Measurements from ENCODE around the gene NKAIN2. TPM values are rescaled to one million over a fixed set of nuclear protein-coding genes. Genes with fewer than 3 reads are reported as not detected.

NKAIN2 gene
- total RNA-seq, 1 donor = 16.7 TPM

DNA sequence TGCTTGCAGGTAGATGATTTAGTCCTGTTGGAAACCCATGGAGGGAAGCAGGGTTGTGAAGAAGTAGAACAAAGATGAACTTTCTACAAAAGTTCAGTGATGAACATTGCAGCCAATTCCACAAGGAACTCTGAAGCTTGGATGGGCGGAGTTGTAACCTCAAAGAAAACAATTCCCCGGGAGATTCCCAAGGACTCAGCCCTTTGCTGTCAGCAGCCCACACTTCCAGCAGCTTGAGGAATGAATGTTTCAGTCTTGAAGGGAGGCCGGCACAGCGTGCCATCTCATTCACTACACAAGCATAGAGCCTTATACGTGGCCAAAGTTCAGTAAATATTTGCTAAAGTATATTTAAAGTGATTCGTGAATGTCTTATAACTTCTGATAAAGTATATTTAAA is 269.4 kb downstream of the NKAIN2 start:
- DNase-seq (ENCODE audit: low read depth in 2 of 3, low spot score in 2 of 3) = no peak

DNA sequence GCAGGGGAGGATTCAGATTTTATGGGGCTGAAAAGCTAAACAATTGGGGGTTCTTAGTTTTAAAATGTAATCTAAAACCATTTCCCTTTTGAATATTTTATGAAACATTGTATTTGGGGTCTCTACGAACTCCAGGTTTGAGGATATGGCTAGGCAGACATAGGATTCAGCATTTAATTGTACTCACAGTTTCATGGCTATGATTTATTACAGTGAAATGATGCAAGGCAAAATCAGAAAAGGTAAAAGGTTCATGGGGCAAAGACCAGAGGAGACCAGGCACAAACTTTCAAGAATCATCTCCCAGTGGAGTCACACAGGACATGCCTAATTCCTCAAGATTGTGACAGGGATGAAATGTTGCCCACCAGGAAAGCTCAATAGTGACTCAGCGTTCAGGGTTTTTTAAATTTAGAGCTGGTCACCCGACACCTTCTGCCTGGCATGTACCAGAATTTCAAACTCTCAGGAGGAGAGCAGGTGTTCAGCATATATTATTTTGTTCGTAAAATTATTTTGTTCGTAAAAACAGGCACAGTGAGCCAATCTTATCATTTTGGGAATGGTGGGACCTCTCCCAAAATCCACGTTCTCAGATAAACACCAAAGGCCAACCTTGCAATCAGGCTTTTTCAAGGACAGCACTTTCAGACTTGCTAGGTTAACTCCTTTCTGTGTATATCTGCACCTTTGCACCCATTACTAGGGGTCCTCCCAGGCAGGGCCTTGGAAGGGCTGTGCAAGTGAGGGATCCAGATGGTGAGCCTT is 270.3 kb downstream of the NKAIN2 start:
- DNase-seq (ENCODE audit: low read depth in 2 of 3, low spot score in 2 of 3) = no peak

DNA sequence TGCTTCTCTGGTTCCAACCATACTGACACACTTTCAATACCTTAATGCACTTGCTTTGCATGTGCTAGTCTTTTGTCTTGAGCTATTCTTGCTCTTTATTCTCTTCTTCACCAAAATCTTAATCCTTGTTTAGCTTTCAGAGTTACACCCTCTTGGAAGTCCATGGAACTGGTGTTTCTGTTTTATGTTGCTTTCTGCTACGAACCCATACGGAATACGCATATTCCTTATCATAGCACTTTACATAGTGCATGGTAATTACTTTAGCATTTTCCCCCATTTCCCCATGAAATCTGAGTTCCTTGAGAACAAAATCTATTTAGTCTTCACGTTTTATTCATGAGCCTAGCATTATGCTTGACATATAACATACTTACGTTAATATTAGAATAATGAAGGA is 270.9 kb downstream of the NKAIN2 start:
- no peak for DNase-seq (ENCODE audit: low read depth in 2 of 3, low spot score in 2 of 3)

DNA sequence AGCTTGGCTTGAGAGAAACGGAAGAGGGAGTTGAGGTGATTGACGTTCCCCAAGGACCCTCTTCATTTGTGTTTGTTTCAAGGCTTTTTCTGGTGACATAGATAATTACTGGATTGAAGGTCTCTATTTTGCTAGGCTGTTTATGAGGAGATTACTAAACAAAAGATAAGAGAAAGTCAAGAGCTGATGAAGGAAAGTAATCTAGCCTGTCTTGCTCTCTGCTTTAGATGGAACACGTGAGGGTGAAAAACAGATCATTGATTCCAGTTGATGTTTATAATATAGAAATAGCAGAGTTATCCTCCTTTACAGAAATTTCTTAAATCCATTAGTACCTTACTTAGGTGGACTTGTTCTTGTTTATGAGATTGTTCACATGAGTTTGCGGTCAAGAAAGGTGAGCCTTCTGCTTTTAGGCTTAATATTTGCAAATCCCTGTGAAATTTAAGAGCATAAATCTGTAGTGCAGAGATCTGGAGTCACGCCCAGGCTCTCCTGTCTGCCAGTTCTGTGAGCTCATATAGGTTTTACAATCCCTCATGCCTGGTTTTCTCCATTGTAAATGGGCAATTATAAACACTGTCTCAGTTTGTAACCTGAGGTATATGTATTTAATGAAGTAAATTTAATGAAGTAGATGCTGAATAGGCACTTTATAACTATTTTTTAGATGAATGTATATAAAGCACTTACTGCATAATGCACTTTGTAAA is 272.8 kb downstream of the NKAIN2 start:
- no peak for DNase-seq (ENCODE audit: low read depth in 2 of 3, low spot score in 2 of 3)

GRCh38 chr6:124078169-124078568 is 274.5 kb downstream of the NKAIN2 start:
- no peak for DNase-seq (ENCODE audit: low read depth in 2 of 3, low spot score in 2 of 3)

DNA sequence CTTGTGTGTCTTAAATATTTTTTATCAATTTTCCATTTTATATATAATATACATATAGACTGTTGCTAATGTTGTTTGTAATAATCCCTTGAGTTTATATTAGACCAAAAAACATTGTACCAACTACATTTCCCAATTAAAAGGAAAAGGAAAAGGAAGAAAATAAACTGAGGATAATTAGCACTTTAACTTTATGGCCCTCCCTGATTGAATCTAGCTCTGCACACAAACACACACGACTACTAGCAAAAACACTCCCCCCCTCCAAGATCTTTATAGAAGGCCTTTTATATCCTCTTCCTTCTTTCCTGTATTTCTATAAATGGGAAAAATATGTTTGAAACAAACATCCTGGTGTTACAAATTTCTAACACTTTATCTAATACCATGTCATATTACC is 276.8 kb downstream of the NKAIN2 start:
- no peak for DNase-seq (ENCODE audit: low read depth in 2 of 3, low spot score in 2 of 3)

DNA sequence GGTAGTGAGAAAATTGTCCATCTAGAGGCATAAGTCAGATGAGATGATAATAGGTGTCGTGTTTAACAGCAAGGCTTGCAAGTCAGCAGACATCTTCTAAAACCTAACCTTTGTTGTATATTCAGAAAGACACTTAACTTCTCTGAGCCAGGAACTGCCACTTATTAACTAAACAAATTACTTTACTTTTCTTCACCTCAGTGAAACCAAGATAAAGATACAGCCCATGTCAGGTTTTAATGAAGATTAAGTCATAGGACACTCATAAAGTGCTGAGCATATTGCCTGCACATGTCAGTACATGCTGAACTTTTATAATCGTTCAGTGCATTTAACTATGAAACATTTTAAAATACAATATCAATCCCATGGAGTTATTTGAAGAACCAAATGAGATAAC is 286.8 kb downstream of the NKAIN2 start:
- DNase-seq (ENCODE audit: low read depth in 2 of 3, low spot score in 2 of 3) = no peak

- no peak for DNase-seq (ENCODE audit: low read depth in 2 of 3, low spot score in 2 of 3)
Measured at GRCh38 chr6:124099520-124099919, 295.9 kb downstream of the NKAIN2 start.

GRCh38 chr6:124110514-124110913 is 306.8 kb downstream of the NKAIN2 start:
- no peak for DNase-seq (ENCODE audit: low read depth in 2 of 3, low spot score in 2 of 3)

DNA sequence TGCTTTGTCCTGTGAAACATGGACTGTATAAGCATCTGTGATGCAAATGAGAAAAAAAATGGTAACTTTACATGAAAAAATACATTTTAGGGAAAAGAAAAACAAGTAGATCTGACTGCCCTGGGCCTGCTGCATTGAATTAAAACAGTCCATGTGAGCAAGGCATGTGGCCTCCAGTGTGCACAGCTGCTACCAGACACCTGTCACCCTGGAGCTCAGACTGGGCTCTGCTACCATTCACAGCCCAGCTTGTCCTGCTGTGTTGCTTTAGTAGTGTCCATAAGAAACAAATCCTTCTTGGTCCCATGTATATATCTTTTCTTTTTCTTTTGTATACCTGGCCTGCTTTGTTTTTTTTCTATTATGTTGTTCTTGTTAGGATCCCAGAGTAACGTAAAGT is 315.9 kb downstream of the NKAIN2 start:
- DNase-seq (ENCODE audit: low read depth in 2 of 3, low spot score in 2 of 3) = no peak

GRCh38 chr6:124123617-124124209 is 320.0 kb downstream of the NKAIN2 start:
- DNase-seq (ENCODE audit: low read depth in 2 of 3, low spot score in 2 of 3) = no peak

GRCh38 chr6:124131259-124131658 is 327.6 kb downstream of the NKAIN2 start:
- DNase-seq (ENCODE audit: low read depth in 2 of 3, low spot score in 2 of 3) = no peak

GRCh38 chr6:124131779-124132178 is 328.1 kb downstream of the NKAIN2 start:
- DNase-seq (ENCODE audit: low read depth in 2 of 3, low spot score in 2 of 3) = no peak

DNA sequence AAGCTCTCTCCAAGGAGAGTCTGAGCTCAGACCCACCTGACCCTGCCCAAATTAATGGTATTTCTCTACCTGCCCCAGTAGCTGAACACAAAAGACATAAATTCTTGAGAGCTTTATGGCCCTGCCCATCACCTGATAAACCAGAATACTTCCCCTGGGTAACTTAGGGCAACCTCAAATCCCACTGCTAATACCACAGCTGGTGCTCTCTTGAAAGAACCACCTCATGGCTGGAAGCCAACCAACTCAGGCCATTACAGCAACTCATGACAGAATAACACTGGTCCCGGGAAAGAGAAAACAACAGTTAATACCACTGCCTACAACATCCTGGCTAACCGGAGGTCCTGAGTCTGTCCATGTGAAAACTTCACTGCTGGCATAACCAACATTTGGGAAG is 328.6 kb downstream of the NKAIN2 start:
- no peak for DNase-seq (ENCODE audit: low read depth in 2 of 3, low spot score in 2 of 3)

DNA sequence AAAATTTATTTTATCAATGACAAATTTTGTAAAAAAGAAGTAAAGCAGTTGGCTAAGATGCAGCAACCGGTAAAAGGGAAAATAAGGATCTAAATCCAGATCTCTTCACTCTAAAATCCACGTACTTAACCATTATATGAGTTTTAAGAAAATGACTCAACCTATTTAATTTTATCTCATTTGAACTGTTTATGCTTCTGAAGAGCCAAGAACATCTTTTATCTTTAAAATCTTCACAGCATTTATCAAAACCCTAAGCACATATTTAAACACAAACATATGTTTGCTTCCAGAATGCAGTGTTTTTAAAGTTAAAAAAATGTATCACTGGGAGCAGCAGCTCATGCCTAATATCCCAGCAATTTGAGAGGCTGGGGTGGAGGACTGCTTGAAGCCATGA is 339.2 kb downstream of the NKAIN2 start:
- DNase-seq (ENCODE audit: low read depth in 2 of 3, low spot score in 2 of 3) = no peak

DNA sequence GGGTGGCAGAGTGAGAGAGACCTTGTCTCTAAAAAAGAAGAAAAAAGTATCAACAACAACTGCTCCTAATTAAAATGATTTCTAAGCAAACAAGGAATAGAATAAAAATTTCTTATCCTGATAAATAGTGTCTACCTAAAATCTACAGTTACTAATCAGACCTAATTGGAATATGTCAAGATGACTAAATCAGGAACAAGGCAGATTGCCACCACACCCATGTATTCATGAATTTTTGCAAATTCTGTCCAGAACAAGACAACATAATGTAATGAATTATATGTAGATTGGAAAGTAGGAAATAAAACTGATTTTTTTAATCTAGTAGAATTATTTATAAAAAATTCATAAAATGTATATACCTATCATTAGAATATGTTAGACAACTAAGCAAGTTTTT is 339.8 kb downstream of the NKAIN2 start:
- DNase-seq (ENCODE audit: low read depth in 2 of 3, low spot score in 2 of 3) = no peak

DNA sequence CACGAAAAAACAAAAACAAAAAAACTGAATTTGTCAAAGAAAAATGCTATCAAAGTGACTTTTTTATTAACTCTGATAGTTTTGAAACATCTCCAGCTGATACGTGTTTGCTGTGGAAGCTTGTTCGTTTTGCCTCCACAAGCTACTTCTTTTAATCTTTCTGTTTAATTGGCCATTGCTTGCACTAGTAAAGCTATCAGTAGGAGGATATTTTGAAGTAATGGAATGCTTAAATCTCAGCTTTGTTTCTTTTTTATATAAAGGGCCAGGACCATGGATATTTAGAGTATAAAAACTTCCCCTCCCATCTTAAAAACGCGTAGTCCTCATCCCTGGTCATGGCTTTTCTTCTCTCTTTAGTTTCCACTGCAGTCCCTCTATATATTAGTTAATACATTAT is 344.0 kb downstream of the NKAIN2 start:
- DNase-seq (ENCODE audit: low read depth in 2 of 3, low spot score in 2 of 3) = no peak

DNA sequence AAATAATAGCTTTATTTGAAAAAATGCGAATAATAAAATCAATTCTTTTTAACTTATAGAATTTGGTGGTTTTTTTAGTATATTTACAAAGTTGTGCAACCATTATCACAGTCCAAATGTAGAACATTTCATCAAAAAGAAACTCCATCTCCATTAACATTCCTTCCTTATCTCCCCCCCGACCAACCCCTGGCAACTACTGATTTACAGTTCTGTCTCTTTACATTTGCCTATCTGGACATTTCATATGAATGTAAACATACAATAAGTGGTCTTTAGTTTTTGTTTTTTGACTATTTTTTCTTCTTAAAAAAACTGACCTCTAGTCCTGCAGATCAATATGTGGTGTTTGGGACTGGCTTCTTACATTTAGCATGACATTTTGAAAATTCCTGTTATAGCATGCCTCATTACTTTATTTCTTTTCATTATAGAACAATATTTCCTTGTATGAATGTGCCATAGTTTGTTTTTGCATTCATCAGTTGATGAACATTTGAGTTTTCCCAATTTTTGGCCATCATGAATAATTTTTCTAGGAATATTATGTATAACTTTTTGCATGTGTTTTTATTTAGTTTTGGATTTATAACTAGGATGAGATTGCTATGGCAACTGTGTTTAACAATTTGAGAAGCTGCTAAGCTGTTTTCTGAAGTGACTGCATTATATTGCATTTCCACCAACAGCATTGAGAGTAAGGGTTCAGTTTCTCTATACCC is 344.7 kb downstream of the NKAIN2 start:
- no peak for DNase-seq (ENCODE audit: low read depth in 2 of 3, low spot score in 2 of 3)

DNA sequence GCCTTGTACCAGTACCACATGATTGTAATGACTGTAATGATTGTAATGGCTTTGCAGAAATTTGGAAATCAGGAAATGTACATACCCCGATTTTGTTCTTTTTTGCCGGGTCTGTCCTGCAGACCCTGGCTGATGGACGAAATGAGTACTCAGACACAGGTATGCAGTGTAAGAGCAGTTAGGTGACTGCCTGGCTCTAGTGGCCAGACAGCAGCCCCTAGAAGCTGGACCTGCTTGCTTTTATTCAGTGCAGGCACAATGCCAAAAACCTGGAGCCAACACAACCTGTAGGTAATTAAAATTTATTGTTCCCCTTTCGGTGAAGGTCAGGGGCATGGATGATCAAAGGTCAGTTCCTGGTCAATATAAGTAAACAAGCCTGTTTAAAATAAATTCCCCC is 346.0 kb downstream of the NKAIN2 start:
- DNase-seq (ENCODE audit: low read depth in 2 of 3, low spot score in 2 of 3) = no peak

DNA sequence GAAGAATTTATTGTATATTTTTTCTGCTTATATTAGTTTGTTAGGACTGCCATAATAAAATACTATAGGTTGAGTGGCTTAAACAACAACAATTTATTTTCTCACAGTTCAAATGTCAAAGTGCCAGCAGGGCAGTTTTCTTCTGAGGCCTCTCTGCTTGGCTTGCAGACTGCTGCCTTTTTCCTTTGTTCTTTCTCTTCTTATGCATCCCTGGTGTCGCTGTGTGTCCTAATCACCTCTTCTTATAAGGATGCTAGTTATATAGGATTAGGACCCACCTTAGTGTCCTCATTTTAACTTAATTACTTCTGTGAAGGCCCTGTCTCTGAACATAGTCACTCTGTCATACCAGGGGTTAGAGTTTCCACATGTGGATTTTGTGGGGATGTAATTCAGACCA is 354.4 kb downstream of the NKAIN2 start:
- DNase-seq (ENCODE audit: low read depth in 2 of 3, low spot score in 2 of 3) = no peak

DNA sequence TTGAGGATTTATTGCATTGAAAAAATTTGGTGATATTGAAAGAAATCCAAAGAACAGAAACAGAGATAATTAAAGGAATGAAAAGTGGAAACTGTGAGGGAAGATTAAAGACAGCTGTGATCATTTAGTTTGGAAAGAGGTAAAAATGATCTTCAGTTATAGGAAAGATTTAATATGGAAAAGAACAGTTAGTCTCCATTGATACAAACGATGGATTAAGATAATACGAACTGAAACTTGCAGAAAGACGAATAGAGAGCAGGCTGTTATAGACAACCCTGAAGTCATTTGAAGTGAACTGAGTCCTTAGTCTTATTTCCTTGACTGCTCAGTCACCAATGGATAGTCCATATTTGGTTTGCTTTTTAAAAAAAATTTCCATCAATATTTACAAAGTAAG is 360.0 kb downstream of the NKAIN2 start:
- no peak for DNase-seq (ENCODE audit: low read depth in 2 of 3, low spot score in 2 of 3)
